AG09309 (cell line): ENCODE data around the gene ZNF559.

Source experiments
- DNase-seq: peaks from one replicate; pipeline ENCODE4 v3.0.0-alpha.2; 2010; ENCODE audit warnings: low read depth
- H3K4me3 ChIP-seq: 2 replicates; pipeline ENCODE4 v1.5.1; 2011; ENCODE audit warnings: mild to moderate bottlenecking, low read depth, low read length, moderate library complexity; ENCODE audit not compliant: control insufficient read depth
- CTCF ChIP-seq: IDR thresholded peaks from 2 replicates; pipeline ENCODE4 v1.5.1; 2011; ENCODE audit warnings: mild to moderate bottlenecking, low read depth, low read length, inconsistent platforms; ENCODE audit not compliant: insufficient read depth, control insufficient read depth; ENCODE audit errors: missing control alignments

ZNF559 gene

GRCh38 chr19:9352505-9352904 lies 28.5 kb downstream of the ZNF559 start:
- no peak for TF ChIP-seq CTCF
- DNase-seq = no peak
- no peak overlapping the region for H3K4me3 ChIP-seq

GRCh38 chr19:9353011-9353410 lies 29.0 kb downstream of the ZNF559 start:
- no peak for TF ChIP-seq CTCF
- no peak overlapping the region for H3K4me3 ChIP-seq
- DNase-seq = no peak

GRCh38 chr19:9354651-9355050 lies 30.7 kb downstream of the ZNF559 start:
- no peak overlapping the region for H3K4me3 ChIP-seq
- no peak for TF ChIP-seq CTCF
- no peak for DNase-seq

GRCh38 chr19:9362905-9363304 lies 38.9 kb downstream of the ZNF559 start, which contains the start of gene ZNF177:
Gene ZNF177 (plus strand): TSS chr19:9363013. CDS start chr19:9378312, 15,299 bp downstream.
- no peak for TF ChIP-seq CTCF
- H3K4me3 ChIP-seq = peak within 1 kb of the TSS; percentile 44
- no peak for DNase-seq

- H3K4me3 ChIP-seq = no peak overlapping the region
- no peak for DNase-seq
- no peak for TF ChIP-seq CTCF
Observed at GRCh38 chr19:9370738-9371619, 47.0 kb downstream of the ZNF559 start.

- no peak for DNase-seq
- no peak overlapping the region for H3K4me3 ChIP-seq
- no peak for TF ChIP-seq CTCF
Observed at GRCh38 chr19:9381361-9381785, 57.4 kb downstream of the ZNF559 start.
